Mucosa of gallbladder (tissue), 1 donor: ENCODE data around the gene CORO2B. TPM values are rescaled to one million over a fixed set of nuclear protein-coding genes. Genes with fewer than 3 reads are reported as not detected.

Experiments used
- DNase-seq: peaks from one replicate; pipeline ENCODE4 v3.0.0-alpha.2; 2020; ENCODE audit warnings: low spot score
- total RNA-seq: library from RNA; stranded (reverse); gene quantifications from one replicate; pipeline ENCODE4 v1.2.1, GENCODE V29; 2021
- donor health status: DM: no; HTN: no; CAD: no.

CORO2B gene
- total RNA-seq, 1 donor from 2014 or later, result 2.9 TPM

DNA sequence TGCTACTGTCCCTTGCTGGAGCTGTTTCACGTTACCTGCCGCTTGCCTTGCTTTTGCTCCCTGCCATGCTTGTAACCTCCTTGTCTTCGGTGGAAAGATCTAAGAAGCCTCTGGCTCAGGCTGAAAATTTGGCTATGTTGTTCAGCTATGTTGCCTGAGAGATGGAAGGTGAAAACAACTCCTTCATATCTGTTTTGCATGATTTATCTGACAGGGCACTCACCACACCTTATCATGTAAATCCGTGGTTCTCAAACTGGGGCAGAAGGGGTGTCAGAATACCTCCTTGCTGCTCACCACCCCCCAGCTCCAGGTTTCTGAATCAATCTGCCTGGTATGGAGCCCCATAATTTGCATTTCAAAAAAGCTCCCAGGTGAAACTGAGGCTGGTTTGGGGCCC lies 6.5 kb upstream of the CORO2B start:
- no peak for DNase-seq

DNA sequence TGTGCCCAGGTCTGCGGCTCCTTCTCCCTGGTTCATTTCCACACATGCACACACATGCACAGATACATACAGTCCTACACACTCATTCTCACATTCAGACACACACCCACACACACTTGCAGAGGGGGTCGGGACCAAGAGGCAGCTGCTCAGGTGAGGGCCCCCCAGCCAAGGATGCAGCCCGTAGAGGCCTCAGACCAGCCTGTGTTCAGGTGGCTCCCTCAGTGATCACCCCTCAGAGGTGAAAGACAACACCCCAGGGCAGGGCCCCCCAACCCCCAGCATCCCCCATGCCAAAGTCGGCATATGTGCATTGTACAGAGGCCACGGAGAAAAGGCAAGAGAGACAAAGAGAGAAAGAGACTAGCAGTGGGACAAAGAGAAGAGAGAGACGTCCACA lies 5.9 kb upstream of the CORO2B start:
- DNase-seq, result no peak

DNA sequence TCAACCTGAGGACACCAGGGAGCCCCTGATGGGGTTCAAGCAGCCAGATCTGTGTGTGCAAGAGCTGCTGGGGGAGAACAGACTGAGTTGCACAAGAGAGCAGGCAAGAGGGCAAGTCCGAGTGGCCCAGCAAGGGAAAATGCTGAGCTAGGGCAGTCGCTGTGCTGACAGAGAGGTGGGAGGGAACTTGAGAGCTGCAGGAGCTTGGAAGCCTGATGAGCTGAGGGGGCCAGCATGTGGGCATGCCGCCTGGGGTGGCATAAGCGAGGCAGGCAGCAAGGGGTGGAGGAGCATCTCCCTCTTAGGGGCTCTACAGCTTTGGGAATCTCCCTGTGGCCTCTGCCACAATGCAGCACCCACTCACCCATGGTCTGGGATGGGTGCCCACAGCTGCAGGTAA lies 4.7 kb upstream of the CORO2B start:
- DNase-seq, result no peak

DNA sequence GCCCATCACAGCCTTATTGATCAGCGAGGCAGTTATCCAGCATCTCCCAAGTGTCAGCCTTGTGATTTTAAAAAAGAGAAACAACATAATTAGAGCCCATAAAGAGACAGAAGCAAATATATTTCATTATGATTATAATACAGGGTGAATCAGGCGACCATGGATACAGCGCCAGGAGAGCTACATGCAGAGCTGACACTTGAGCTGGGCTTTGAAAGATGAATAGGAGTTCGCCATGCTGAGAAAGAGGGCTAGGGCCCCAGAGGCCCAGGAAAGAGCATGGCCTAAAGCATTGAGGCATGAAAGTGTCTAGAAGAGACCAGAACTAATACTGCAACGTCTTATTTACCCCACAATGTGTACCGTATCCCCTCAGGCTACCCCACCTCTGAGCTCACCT lies 4.2 kb upstream of the CORO2B start:
- DNase-seq, result no peak

DNA sequence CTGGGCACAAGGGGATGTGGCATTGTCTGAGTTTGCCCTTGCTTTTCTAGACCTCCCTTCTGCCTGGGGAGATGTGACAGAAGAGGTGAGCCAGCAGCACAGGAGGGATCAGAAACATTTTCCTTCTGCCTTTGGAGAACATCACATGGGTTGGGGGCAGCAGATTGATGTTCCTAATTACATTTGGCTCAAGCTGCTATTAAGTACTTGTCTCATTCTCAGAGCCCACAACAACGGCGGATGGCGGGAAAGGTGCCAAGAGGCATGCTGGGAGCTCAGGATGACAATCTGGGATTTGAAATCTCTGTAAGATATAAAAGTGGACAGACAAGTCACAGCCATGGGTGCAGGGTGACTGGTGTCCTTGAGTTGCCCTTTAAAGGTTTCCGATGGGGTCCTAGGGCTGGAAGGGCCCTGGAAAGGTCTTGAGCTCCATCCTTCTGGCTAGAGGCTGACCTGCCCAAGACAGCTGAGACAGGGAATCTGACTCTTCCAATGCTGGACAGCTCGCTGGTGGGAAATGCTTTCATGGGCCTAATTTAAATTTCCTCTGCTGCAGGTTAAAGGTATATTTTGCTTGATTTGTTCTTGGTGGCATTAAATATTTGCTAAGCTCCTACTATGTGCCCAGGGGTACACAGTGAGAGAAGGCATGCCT lies 2.4 kb upstream of the CORO2B start:
- no peak for DNase-seq

DNA sequence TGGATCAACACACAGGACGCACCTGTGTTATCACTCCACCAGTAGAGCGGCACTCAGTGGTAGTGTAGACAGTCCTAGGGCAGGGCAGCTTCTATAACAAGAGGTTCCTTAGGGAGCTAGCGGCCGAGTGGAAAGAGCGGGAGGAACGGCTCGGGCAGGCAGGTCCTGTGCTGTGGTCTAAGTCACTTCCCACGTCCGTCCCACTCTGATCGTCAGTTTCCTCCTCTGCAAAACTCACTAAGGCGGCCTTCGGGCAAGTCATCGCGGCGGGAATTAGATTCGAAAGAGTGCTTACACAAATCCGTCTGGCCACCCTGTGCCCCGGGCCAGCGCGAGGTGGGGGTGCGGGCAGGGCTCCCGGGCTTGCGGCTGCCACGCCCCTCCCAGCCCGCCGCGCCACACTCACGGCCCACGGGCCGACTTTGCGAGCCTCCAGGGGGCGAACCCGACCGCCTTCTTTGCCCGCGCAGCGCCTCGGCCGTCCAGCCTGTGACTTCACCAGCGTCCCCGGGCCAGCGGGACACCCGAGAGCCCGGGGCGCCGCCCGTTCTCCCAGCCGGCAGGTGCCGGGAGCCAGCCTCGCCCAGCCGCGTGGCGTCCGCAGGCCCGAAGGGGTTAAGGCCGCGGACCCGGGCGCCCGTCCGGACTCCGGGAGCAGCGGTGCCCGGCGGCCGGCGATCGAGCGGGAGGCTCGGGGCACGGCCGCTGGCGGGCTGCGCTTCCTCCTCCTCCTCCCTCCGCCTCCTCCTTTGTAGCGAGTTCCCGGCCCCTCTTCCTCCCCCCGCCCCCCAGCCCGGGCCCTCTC lies 416 bp upstream of the CORO2B start:
- peak; percentile 57 for DNase-seq

DNA sequence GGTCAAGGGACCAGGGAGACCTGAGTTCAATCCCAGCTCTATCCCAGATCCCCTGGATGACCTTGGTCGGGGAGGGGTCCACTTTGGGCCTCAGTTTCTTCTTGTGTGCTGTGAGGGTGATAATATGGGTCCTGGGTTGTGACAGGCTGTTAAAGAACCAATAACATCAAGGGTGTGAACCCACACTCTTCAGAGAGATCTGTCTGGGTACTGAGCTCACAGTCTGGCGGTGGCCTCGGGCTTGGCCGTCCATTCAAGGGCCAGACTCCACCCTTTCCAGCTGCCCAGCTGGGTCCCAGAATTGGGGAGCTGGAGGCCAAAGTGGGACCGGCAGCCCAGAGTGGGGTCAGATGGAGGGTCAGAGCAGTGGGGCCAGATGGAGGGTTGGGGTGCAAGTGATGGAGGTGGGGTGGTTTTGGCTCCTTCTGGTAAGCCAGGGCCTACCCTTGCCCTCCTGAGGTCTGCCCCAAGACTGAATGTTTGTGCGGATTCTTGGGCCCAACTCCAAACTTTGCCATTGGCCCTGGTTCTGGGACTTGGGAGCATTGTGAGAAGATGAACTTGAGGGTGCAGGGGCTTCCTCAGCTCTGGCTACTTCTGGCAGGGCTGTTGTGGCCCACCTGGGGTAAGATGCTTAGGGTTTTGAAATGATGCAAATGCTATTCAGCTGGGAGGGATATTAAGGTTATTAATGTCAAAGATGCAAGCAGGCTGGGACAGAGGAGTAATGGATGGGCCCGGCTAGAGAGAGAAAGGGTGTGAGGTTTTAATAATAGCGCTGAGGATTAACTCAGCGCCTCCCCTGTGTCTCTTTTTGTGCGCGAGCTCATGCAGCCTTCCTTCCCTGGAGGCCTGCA lies 1.5 kb downstream of the CORO2B start:
- DNase-seq, result no peak

DNA sequence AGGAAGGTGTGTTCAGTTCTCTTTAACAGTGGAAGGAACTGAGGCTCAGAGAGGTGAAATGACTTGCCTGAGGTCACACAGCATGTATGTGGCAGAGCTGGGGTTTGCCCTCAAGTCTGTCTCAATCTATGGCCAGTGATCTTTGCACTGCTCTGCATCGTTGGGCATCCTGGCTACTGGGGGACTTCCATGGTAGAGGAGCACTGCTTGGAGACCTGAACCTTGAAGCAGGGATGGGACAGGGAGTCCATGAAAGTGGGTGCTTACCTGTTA lies 2.0 kb downstream of the CORO2B start:
- DNase-seq, result no peak

DNA sequence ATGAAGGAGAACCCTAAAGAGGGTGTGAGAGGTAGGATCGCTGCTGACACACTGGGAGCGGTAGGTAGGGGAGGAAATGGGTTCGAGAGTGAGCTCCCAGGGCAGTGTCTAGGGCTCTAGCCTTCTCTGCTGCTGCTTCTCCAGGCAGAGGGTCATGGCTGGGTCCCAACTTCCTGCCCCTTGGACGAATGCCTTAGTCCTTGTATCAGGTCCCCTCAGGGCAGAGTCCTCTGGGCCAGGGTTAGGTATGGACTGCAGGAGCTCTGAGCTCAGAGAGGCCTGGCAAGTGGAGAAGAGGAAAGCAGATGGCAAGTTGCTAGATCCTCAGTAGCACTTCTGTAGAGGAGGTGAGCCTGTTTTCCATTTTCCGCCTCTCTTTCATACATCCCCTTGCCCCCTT lies 2.9 kb downstream of the CORO2B start:
- DNase-seq, result no peak

DNA sequence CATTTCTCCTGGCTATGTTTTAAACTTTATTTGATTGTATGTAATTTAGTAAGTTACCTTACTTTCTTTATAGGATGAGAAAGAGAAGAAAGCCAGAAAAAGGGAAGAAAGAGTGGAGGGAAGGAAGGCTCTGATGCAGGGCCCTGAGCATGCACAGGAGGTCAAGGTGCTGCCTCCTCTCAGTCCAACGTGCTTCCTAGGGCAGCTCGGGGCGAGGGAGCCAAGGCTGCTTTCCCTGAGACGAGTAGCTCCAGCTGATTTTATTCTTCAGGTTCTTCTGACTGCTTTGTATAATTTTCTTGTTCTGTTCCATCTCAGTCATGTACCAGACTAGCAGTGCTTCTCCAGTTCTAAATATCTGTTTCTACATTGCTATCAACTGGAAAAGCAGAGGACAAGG lies 3.4 kb downstream of the CORO2B start:
- no peak for DNase-seq

DNA sequence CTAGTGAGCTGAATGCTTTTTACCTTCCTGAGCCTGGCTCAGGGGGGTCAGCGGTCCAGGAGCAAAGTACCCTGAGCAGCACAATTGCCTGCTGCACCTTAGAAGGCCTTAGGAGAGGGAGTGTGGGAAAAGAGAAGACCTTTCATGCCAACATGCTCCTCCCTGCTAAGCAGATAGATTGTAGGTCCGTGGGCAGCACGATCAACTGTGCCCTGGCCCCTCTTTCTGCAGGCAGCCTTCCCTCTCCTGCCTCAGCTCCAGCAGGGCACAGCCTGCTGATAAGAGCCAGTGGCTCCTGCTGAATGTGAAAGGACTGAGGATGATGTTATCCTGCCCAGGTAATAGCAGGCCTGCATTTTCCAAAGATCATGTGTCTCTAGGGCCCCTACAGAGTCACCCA lies 4.1 kb downstream of the CORO2B start:
- no peak for DNase-seq

DNA sequence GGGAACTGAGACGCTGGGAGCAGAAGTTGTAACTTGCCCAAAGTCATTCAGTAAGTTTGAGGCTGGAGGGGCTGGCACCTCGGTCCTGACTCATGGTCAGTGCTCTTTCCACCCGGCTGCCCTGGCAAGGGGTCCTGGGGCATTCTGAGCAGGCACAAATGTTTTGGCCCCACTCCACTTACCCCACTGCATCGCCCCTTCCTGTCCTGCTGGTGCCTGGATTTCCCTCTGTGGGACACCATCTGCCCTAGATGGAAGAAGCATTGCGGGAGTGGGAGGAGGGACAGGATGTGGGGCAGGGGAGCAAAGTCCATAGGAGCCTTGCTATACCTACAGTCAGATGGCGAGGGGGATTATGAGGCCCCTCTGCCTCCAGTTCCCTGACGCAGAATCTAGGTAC lies 4.5 kb downstream of the CORO2B start:
- no peak for DNase-seq

DNA sequence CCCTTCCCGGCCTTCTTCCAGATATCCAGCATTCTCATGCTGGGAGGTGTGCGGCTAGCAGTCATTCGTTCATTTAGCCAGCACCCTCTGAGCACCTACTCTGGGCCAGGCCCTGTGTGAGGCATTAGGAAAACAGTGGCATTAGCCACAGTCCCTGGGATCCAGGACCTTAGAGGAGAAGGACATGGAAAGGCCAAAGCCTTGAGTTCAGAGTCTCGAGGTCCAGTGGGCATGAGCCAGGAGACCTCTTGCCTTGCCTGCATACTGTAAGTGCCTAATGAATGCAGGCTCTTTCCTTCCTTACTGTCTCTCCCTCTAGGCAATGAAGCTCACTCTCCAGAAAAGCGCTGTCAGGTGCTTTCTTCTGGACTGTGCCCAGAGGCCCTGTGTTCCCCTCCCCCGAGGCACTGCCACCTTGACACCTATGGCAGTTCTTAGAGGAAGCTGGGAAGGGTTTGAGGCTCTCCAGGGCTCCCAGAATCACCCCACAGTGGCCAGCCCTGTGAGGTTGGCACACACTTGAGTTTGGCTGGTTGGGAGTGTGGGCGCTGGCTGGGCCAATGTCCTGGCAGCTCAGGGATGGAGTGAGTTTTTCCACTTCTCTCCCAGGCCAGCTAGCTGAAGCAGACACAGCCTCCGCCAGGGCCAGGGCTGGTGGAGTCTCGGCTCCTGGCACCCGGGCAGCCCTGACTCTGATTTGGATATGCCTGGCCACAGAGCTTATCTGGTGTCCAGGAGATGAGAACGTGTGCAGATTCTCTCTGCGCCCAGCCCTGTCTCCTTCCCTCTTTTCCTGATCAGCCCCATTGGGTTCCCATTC lies 5.4 kb downstream of the CORO2B start:
- DNase-seq, result no peak

DNA sequence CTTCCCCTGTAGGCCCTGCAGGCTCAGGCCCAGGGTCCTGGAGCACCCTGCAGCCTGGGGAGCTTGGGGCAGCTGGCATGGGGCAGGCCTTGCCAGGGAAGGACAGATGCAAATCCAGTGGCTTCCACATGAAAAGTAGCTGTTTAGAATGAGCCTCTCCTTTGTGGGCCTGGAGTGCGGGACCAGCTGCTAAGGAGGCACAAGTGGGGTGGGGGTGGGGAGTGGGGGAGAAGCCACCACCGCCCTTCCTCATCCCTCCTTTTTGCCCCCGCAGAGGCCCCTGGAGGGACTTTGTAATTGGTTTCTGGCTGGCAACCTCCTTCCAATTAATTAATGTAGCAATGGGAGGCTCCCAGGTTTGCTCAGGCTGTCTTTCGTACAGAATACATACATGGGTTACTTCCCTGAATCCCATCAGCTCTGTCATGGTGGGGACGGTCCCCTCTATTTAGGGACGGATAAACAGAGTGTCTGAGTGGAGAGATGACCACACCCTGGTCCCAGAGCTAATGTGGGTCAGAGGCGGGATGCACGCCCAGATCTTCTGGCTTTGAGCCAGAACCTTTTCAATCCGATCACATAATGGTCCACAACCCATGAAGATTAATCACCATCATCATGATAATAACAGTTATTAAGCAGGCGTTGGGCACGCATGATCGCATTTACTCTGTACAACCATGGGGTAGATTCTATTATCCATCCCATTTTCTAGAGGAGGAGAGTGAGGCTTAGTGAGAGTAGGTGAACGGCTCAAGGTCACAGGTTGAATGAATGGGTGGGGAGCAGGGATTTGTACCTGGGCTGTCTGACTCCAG lies 6.2 kb downstream of the CORO2B start:
- no peak for DNase-seq

DNA sequence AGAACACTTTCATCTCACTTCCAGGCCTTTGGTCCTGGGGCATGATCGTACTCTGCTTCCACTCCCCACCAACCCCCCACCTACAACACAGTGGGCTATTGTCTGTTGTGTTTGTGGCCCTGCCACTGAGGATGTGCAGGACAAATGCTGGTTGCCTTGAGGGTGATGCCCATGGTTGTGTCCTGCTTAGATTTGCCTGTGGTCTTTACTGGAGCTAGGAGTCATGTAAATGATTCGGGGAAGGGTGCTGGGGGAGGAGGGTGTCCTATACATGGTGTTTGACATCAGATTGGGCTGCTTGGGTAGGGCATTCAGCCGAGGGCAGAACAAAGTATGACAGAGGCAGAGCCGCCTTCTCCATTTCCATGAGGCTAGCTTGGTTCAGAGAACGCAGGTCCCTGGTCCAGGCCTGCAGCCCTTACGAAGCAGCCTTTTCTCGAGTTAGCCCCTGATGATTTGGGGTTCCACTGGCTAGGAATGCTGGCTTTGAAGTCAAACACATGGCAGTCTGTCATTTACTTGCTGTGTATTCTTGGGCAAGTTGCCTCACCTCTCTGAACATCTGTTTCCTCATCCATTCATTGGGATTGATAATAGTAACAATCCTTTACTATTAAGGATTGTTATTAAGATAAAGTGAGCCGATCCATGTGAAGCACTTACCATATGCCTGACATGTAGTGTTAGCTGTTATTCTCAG lies 6.9 kb downstream of the CORO2B start:
- DNase-seq, result no peak

DNA sequence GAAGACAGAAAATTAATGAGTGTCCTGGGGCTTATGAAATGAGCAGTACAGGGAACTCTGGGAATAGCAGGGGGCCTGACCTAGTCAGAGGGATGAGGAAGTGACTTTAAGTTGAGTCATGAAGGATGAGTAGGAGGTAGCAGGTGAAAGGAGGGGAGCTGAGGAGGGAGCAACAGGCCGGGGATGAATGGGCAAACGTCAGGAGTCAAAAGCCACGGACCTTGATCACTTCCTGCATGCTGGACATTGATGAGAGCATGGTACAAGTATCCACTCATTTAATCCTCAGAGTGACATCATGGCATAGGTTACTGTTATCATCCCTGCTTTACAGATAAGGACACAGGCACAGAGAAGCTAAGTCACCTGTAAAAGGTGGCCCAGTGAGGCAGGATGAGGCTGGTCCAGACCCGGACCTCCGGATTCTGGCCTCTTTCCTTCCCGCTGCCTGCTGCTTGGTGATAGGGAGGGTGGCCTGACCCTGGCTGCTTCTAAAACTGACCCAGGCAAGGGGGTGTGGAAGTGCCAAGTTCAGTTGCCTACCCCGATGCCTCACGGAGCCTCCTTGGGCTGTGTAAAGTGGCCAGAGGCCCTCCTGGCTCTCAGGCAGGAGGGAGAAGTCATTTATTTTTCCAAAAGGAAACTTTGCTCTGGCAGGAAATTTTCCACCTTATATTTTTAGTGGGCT lies 7.6 kb downstream of the CORO2B start:
- no peak for DNase-seq

DNA sequence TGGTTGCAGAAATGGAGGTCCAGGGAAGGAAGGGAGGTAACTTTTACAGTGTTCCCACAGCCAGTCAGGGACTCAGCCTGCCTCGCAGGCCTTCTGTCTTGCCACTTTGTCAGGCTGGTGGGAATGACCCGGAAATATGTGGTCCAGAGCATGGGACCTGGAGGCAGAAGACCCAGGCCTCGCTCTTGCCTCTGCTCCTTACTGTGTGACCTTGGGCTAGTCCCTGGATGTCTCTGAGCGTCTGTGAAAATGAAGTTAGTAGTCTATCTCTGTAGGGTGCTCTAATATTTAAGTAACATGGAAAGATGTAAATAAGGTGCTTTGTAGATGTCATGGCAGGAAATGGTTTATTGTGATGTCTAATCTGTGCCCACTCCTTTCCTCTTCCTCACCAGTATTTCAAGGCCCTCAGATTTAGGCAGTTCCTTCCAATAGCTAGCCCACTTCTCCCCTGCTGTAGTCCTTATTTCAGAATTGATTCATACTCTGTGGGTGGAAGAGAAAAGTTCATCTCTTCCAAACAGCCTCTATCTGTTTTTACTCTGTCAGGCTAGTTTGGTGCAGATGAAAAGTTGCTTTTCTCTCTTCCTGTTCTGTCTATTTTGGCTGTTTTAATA lies 9.1 kb downstream of the CORO2B start:
- no peak for DNase-seq

DNA sequence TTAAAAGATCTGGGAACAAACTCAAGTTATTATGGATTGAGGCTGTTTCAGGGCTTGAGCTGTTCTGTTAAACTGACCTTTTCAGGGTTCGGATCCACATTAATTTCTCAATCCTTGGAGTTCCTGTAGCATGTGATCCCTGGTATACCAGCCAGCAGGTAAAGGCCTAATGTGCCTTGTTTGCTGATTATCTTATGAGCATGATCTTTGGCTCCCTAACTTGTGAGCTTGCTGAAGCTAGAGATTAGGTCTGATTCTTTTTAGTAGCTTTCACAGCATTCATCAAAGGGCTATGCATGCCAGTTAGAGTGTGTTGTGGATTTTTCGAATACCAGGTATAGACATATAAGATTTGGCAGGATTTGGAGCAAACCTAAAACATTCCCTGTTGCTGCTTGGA lies 10.3 kb downstream of the CORO2B start:
- DNase-seq, result no peak
